ENCODE measurements around the gene HOXB6. TPM values are rescaled to one million over a fixed set of nuclear protein-coding genes. Genes with fewer than 3 reads are reported as not detected.

Gene HOXB6
- total RNA-seq, 1 donor from 2014 or later: not detected

- no peak for DNase-seq
Observed at GRCh38 chr17:48634493-48635208, 29.9 kb upstream of the HOXB6 start.

- DNase-seq: no peak
Observed at GRCh38 chr17:48633266-48633677, 28.5 kb upstream of the HOXB6 start.

GRCh38 chr17:48632579-48633265, 27.9 kb upstream of the HOXB6 start:
- no peak for DNase-seq

DNA sequence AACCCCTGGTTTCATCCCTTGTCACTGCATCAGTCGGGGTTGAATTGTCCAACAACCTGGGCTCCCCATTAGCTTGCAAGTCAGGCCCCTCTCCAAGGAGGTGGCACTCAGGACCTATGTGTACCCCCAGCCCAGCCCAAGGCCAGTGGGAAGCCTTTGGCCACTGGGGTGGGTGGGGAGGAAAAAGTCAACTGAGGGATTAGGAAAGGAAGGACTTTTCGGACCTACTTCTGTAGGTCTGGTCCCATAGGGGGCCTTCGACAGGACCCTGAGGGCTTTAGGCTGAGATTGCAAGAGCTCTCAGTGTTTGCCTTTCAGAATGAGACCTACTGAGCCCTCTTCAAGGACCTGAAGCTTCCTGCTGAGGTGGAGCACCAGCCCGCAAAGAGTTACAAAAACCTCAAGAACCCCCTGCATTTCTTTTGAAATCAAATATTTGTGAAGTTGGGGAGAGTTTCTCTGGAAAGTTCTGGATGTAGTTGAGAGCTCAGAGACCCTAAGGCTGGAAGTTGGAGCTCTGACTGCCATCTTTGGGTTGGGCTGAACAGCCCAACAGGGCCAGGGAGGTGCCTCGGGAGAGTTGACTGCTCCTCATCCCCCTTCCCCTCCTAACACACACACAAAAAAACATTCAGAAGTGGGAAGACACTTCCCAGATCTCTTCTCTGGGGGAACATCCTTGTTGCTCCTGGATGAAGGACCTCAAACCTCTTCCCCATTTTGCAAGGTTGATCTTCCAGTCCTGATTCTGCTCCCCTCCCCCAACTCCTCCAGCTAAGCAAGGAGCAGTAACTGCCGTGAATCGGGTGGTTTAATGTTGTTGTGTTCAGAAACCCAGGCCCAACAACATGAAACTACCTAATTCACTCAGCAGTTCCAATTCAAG, 27.1 kb upstream of the HOXB6 start:
- no peak for DNase-seq

DNA sequence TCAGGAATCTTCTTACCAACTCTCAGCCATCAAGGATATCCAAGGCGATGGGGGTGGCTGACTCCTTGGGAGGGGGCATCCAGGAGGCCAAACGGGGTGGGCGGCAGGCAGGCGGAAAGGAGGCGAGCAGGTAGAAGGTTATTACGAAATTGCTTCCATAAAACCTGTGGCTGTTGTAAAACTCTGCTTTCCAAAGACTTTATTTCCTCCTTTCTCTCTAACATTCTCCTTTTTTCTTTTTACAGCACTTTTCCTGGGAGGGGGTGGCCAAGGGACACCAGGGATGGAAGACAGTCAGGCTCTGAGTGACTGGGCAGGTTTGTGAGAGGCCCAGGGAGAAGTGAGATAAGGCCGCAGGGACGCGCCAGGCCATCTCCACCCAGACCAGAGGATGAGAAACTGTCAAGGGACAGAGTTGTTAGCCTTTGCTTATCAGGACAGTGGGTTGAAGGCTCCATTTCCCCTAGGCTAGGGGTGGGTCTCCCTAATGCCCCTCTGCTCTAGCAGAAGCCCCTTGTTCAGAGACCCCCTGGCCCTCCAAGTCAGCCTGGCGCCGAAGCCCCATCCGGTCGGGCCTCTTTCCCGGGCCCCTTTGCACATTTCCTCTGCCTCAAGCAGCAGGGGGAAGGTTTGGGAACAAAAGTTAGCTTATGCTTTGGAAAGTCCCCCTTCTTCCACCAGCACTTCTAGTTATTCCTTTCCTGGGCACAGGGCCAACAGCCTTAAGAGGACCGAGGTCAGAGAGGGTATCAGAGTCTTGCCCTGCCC, 26.3 kb upstream of the HOXB6 start:
- DNase-seq: no peak

GRCh38 chr17:48630009-48630924, 25.5 kb upstream of the HOXB6 start:
- no peak for DNase-seq

DNA sequence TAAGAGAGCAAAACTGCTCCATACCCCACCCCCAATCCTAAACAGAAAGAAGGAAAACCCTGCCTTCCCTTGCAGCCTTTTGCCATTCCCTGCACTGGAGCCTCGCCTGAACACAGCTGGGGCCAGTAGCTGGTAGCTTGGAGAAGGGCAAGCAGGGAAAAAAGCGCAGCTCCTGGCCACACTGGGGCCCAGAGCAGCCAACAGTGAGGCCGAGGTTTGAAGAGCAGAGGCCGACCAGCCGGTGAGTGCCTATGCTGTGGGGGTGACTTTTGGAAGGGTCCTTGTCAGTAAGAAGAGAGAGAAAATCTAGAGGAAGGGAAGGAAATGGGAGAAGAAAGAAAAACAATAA, 24.6 kb upstream of the HOXB6 start:
- no peak for DNase-seq

DNA sequence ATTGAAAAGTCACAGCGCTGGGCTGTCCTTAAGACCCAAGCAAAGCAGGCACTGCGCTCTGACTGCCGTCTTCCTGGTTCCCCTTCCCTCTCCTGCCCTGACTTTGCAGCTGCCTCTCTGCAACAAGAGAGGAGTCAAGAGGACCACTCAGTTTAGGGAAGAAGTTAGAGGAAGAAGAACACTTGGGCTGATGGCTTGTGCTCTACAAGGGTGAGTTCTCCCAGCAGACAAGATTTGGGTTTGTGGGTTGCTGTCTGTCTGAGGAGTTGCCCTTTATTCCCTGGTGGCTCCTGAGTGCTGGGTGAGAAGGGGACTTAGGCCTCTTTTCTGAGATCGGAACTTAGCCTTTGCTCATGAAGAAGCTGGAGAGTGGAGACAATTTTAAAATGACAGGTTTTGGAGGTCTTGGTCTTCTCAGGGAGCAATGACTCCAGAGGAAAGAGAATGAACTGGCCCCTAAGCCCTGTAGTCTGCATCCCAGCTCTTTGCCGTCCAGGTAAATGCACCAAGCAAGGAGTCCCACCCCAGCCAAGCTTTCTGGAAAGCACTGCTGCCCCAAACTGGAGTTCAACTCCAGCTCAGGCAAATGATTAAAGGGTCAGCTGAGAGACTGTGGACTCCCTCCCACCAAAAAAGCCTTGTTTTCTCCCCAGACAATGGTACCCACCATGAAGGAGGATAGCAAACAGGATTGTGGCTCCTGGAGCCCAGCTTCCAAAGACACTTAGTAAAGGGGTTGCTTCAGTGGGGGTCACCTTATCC, 24.0 kb upstream of the HOXB6 start:
- DNase-seq: no peak

DNA sequence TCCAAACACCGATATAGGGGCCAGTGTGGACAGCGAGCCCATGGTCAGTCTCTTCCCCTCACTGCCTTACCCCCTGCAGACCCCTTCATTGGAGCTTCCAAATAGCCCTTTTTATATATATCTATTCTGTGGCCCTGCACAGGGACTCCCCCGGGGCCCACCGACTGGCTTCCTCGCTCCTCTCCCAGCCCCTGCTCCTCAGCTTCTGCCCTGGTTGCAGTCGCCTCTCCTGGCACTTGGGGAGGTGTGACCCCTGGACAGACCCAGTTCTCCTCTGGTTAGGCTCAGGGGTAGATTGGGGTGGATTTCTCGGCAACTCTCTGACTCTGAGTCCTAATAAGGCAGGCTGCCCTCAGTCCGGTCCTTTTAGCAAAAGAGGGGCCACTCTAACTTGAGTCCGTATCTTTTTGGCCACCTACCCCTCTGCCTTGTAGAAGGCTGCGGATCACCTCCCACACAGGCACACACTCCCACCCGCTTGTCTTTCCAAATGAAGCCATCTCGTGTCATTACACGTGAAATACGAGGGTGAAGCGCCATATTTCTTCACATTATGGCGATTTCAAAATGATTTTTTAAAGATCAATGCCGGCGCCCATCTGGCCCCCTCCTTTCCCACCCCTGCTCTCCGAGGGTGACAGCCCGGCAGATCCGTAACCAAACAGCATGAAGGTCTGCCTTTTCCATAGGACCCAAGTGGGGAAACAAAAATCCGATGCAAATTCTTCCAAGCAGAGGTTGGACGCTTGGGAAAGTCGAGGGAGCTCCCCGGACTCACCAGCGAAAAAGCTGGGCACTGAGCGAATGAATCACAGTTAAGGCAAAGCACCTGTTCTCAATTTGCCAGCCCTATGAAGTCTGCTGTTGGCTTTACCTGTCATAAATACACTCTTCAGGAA, 23.1 kb upstream of the HOXB6 start:
- DNase-seq: no peak

DNA sequence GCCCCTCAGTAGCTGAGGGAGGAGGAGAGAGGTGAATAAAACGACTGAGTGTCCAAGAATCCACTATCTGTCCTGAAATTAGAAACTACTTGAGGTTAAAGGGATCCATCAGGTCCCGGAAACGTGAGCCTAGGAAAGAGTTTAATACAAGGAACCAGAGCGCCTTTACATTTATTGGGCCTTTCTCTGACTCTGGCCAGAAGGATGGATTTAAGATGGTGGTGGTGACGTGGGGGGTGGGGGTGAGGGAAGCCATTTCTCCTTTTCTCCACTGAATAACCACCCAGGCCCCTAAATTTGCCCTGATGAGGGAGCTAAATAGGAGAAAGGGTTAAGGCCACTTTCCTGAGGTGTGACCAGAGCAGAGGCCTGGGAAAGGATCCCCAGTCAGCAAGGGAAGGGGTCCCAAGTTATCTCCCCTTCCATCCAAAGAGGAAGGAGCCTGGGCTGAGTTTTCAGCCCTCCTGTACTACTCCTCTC, 22.4 kb upstream of the HOXB6 start:
- no peak for DNase-seq

DNA sequence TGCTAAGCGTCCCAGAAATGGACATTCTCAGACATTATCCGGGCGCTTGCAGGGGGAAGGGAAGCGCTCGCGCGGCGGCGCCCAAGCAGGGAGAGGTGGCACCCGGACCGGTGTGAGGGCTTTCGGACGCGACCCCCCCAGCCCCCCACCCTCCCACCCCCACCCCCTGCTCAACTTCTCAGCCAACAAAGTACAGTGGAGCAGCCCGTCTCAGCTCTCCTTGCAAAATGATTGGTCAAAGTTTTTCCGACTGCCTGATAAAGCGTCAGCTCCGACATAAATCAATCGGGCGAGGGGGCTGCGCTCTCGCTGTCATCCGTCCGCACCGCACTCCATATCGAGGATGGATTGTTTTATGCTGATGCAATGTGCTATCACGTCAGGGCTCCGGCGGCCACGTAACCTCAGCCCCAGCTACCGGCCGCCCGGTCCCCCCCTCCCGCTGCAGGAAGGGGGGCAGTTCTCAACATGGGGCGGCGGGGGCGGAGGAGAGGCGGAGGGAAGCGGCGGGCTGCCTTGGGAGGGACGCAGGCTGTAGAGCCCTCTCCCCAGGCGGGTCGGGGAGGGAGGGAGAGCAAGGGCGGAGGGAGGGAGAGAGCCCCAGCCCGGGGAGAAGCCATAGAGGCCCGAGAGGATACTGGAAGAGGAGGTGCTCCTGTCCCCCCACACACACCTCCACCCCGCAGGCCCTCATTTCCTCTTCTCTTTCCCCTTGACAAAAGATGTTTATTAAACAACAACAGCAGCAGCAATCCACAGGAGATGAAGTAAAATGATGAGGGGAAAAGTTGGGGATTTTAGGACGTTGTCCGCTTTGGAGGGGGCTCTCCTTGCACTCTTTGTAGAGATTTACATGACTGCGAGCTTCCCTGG, 21.7 kb upstream of the HOXB6 start, which contains the start of gene HOXB9:
Gene HOXB9, minus strand, starts transcription at position 114 of the 873 bp plus-strand sequence. Its CDS starts 89 bp downstream, at position 25.
- no peak for DNase-seq

DNA sequence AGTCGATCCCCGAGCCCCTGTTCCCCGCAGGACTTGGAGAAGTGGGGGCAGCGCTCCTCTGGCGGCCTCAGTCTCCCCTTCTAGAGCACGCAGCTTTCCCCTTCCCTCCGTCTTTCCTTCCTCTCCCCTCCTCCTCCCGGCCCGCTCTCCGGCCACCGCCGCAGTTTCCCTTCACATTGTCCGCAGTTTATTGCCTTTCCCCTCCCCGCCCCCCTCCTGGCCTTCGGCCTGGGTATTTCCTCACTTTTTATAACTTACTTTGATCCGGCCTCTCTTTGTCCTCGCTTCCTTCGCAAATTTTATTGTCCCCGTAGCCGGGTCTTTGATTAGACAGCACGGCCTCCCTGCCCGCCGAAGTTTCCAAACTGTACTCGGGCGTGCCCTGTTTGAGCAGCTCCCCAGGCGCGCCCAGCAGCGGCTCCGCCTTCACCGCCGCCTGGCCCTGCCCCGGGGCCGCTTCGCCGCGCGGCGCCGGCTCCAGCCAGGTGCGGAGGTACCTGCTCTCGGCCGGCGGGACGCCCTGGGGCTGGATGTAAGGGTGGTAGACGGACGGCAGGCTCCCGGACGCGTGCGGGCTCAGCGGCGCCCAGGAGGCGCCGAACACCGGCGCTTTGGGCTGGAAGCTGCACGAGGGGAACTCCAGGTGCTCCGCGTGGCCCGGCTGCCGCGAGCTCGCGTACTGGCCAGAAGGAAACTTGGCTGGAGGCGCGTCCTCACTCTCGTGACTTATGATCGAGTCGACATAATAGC, 20.9 kb upstream of the HOXB6 start:
- no peak for DNase-seq

- no peak for DNase-seq
Observed at GRCh38 chr17:48624544-48625494, 20.0 kb upstream of the HOXB6 start.

GRCh38 chr17:48624118-48624517, 19.3 kb upstream of the HOXB6 start:
- DNase-seq: no peak

- DNase-seq: no peak
Observed at GRCh38 chr17:48623583-48623982, 18.8 kb upstream of the HOXB6 start.

DNA sequence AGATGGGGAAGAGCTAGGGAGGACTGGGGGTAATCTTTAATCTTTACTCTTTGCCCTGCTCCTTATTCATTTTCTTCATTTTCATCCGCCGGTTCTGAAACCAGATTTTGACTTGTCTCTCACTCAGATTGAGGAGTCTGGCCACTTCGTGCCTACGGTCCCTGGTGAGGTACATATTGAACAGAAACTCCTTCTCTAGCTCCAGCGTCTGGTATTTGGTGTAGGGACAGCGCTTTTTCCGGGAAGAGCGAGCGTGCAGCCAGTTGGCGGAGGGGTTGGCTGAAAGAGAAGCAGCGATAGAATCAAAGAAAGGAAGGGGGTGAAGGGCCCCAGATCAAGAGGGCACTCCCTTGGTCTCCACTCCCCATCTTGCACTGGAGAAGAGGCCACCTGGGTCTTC, 18.1 kb upstream of the HOXB6 start:
- no peak for DNase-seq

Measured in occipital lobe (tissue), 2 donors.